ENCODE data around the gene ZNF346.

GRCh38 chr5:177041936-177042335 is 19.4 kb downstream of the ZNF346 start:
- TF ChIP-seq CTCF (IDR thresholded peaks at IDR 0.05): no peak
- TF ChIP-seq POLR2A (IDR thresholded peaks at IDR 0.05; ENCODE audit: low read depth): no peak
- no peak for TF ChIP-seq EP300 (IDR thresholded peaks at IDR 0.05)
- TF ChIP-seq POLR2AphosphoS5 (IDR thresholded peaks at IDR 0.05): no peak
